HEK293T (cell line): ENCODE measurements around the gene KIF16B.

Source experiments
- BHLHE40 ChIP-seq: fragments of 450-650 bp; IDR thresholded peaks from 2 replicates; pipeline ENCODE4 v1.6.1; 2016; ENCODE audit warnings: mild to moderate bottlenecking, moderate library complexity, borderline replicate concordance
- CTBP1 ChIP-seq: fragments of 450-650 bp; IDR thresholded peaks from 2 replicates; pipeline ENCODE4 v1.6.1; 2016; ENCODE audit warnings: borderline replicate concordance
- ELF4 ChIP-seq: fragments of 450-650 bp; IDR thresholded peaks from 2 replicates; pipeline ENCODE4 v1.6.1; 2017; ENCODE audit warnings: antibody characterized with exemption
- FOXA1 ChIP-seq: fragments of 450-650 bp; IDR thresholded peaks from 2 replicates; pipeline ENCODE4 v1.6.1; 2016; ENCODE audit warnings: mild to moderate bottlenecking
- LEF1 ChIP-seq: fragments of 450-650 bp; IDR thresholded peaks from 2 replicates; pipeline ENCODE4 v1.6.1; 2017; ENCODE audit warnings: mild to moderate bottlenecking, borderline replicate concordance
- SP1 ChIP-seq: fragments of 450-650 bp; IDR thresholded peaks from 2 replicates; pipeline ENCODE4 v1.6.1; 2017

DNA sequence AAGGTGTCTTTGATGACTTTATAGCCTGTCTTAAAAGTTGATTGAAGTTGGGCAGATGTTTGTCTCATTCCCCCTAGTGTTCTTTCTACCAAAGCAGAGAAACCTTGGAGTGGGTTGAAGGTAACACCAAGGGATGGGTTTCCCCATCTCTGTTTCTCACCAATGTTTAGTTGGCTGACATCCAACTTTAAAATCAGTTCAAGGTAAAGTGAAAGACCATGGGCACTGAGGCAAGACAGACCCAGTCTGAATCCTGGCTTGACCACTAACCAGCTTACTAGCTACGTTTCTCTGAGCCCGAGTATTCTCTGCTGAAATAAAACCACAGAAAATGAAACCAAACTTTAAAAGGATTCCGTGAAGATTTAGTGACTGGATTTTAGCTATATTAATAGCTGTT lies 258.9 kb downstream of the KIF16B start:
- TF ChIP-seq CTBP1 = no peak
- TF ChIP-seq SP1 = no peak
- TF ChIP-seq FOXA1 = no peak
- no peak for TF ChIP-seq ELF4
- TF ChIP-seq LEF1 = no peak
- no peak for TF ChIP-seq BHLHE40
